Endodermal cell (in vitro differentiated cells): Measurements from ENCODE around the gene PRSS33. TPM values are rescaled to one million over a fixed set of nuclear protein-coding genes. Genes with fewer than 3 reads are reported as not detected.
A peak's percentile ranks its signal among the peaks of the same experiment; 100 is the strongest.

ENCODE experiments used
- DNase-seq: peaks from one replicate; pipeline ENCODE4 v3.0.0-alpha.2; 2017
- H3K27ac ChIP-seq: 2 replicates; pipeline ENCODE4 v1.5.1; 2013; ENCODE audit warnings: mild to moderate bottlenecking, low read depth, low read length, moderate library complexity
- H3K27me3 ChIP-seq: 2 replicates; pipeline ENCODE4 v1.6.1; 2013; ENCODE audit warnings: mild to moderate bottlenecking, low read length, moderate library complexity; ENCODE audit not compliant: insufficient read depth, control insufficient read depth, poor library complexity, severe bottlenecking
- H3K36me3 ChIP-seq: 2 replicates; pipeline ENCODE4 v1.7.0; 2013; ENCODE audit warnings: mild to moderate bottlenecking, low read length, moderate library complexity; ENCODE audit not compliant: control insufficient read depth, insufficient read depth
- H3K4me1 ChIP-seq: one replicate; pipeline ENCODE4 v1.7.0; 2013; ENCODE audit warnings: low read length; ENCODE audit not compliant: control insufficient read depth, insufficient read depth
- H3K4me3 ChIP-seq: 2 replicates; pipeline ENCODE4 v1.5.1; 2013; ENCODE audit warnings: mild to moderate bottlenecking, low read length, moderate library complexity
- H3K9ac ChIP-seq: 2 replicates; pipeline ENCODE4 v1.6.1; 2013; ENCODE audit warnings: mild to moderate bottlenecking, low read length, moderate library complexity; ENCODE audit not compliant: poor library complexity, severe bottlenecking; ENCODE audit errors: extremely low read depth
- H3K9me3 ChIP-seq: 2 replicates; pipeline ENCODE4 v1.6.1; 2013; ENCODE audit warnings: mild to moderate bottlenecking, low read length, moderate library complexity; ENCODE audit not compliant: control insufficient read depth
- H3K27ac Mint-ChIP-seq: 2 replicates; pipeline ENCODE4 v1.8.0; 2020; ENCODE audit warnings: mixed read lengths
- H3K27me3 Mint-ChIP-seq: 2 replicates; pipeline ENCODE4 v1.8.0; 2021; ENCODE audit warnings: mild to moderate bottlenecking, mixed read lengths; ENCODE audit not compliant: insufficient read depth
- H3K36me3 Mint-ChIP-seq: 2 replicates; pipeline ENCODE4 v1.8.0; 2020; ENCODE audit warnings: low read depth, mixed read lengths
- H3K4me1 Mint-ChIP-seq: 2 replicates; pipeline ENCODE4 v1.8.0; 2020; ENCODE audit warnings: mixed read lengths
- H3K4me3 Mint-ChIP-seq: 2 replicates; pipeline ENCODE4 v1.8.0; 2020; ENCODE audit warnings: mild to moderate bottlenecking, moderate library complexity, mixed read lengths
- H3K9me3 Mint-ChIP-seq: 2 replicates; pipeline ENCODE4 v1.8.0; 2020; ENCODE audit warnings: mild to moderate bottlenecking, mixed read lengths
- WGBS, 2 experiments: methylation state at CpG; one replicate each; pipeline versions ENCODE4 v1.1.5 to v1.1.7; 2013; ENCODE audit warnings: missing lambda C conversion rate in 2 of 2, mixed read lengths in 1 of 2; ENCODE audit not compliant: insufficient coverage in 1 of 2, insufficient read length in 1 of 2; 5-methylcytosine and 5-hydroxymethylcytosine counted together
- total RNA-seq, 2 donors: library from RNA; stranded (reverse); fragmentation: NEBNext Ultra II Directional in 1 of 2; extraction: Animal tissue kit (Norgen Biotek cat#: 25700) in 1 of 2; gene quantifications; 2 replicates in 1 of 2; 3 replicates in 1 of 2; pipeline ENCODE4 v1.2.1, GENCODE V29; 2021
- TF ChIP-seq, protein P1 (sequence below): fragments of 200-600 bp; sonication (generic); conservative IDR thresholded peaks from 2 replicates; pipeline ENCODE4 v1.5.0; 2021; ENCODE audit warnings: antibody characterized with exemption, mild to moderate bottlenecking

Gene PRSS33
- total RNA-seq, 2 donors from 2014 or later, result 0.35 TPM; not detected in 1

DNA sequence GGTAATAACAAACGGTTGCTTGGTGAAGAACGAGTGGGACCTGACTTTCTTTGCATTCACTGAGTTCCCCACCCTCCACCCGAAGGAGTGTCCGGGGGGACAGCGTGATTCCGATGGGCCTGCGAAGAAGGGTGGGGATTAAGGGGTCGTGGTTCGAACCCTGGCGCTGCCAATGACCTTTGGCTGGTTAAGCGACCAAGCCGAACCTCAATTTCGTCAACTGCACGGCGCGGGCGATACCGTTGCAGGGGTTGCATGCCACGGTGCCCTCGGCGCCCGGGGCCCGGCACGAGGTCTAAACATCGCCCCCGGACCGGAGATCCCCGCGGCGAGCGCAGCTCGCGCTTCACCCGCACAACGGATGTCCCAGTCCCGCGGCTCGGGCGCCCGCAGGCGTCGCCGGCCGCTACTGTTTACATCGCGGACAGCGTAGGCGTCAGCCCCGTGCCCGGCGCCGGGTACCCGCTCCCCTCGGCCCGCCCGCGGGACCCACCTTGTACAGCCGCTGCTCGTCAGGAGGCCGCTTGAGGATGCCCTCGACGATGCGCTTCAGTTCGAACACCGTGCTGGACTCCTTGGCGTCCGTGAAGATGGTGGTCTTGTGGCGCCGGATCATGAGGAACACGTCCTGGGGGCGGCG is 10.7 kb downstream of the PRSS33 start:
- DNase-seq, result no peak
- Mint-ChIP-seq H3K27ac (peak overlapping the region; percentile 96), H3K36me3 (peaks cover 33% of the 10 kb centered on the region), H3K9me3 (no peaks in the 10 kb centered on the region), H3K27me3 (no peaks in the 10 kb centered on the region), H3K4me3 (peak overlapping the region; percentile 95), H3K4me1 (peaks cover 15% of the 10 kb centered on the region)
- peaks cover 33% of the 10 kb centered on the region for H3K36me3 ChIP-seq
- WGBS, 2 experiments, result 0 to 1% methylated on average over 40 to 72 of the region's 72 CpGs
- TF ChIP-seq, protein P1, sequence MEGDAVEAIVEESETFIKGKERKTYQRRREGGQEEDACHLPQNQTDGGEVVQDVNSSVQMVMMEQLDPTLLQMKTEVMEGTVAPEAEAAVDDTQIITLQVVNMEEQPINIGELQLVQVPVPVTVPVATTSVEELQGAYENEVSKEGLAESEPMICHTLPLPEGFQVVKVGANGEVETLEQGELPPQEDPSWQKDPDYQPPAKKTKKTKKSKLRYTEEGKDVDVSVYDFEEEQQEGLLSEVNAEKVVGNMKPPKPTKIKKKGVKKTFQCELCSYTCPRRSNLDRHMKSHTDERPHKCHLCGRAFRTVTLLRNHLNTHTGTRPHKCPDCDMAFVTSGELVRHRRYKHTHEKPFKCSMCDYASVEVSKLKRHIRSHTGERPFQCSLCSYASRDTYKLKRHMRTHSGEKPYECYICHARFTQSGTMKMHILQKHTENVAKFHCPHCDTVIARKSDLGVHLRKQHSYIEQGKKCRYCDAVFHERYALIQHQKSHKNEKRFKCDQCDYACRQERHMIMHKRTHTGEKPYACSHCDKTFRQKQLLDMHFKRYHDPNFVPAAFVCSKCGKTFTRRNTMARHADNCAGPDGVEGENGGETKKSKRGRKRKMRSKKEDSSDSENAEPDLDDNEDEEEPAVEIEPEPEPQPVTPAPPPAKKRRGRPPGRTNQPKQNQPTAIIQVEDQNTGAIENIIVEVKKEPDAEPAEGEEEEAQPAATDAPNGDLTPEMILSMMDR, result no peak
- peak overlapping the region; percentile 87 for H3K9ac ChIP-seq
- peak overlapping the region; percentile 99 for H3K4me3 ChIP-seq
- peak overlapping the region; percentile 46 for H3K27ac ChIP-seq
- no peaks in the 10 kb centered on the region for H3K27me3 ChIP-seq
- no peaks in the 10 kb centered on the region for H3K4me1 ChIP-seq
- H3K9me3 ChIP-seq, result no peaks in the 10 kb centered on the region

DNA sequence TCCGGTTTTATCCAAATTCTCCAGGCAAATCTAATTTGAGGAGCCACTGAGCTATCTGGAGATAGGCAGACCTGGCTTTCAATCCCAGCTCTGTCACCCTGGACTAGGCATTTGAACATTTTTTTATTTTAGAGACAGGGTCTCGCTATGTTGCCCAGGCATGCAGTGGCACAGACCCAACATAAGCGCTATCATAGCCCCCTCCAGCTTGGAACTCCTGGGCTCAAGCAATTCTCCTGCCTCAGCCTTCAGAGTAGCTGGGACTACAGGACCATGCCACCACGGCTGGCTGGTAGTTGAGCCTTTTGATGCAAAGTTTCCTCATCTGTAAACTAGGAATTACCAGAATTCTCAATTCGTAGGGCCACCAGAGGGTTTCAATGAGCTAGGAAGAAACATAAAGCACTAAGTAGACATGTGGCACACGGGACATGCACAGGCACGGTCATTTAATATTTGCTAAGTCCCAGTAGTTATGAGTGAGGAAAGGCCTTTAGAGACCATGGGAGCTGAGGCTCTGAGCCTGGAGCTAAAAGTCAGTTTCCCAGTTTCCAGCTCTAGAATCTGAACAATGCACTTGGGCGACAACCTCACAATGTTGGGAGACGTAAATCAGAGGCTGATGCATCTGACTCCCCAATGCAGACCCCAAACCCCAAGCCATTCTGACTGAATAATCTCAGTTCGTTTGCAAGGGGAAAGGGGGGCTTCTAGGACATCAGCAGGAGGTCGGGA is 11.4 kb downstream of the PRSS33 start:
- TF ChIP-seq, protein P1, result no peak
- peaks cover 40% of the 10 kb centered on the region for H3K36me3 Mint-ChIP-seq
- no peaks in the 10 kb centered on the region for H3K27me3 Mint-ChIP-seq

DNA sequence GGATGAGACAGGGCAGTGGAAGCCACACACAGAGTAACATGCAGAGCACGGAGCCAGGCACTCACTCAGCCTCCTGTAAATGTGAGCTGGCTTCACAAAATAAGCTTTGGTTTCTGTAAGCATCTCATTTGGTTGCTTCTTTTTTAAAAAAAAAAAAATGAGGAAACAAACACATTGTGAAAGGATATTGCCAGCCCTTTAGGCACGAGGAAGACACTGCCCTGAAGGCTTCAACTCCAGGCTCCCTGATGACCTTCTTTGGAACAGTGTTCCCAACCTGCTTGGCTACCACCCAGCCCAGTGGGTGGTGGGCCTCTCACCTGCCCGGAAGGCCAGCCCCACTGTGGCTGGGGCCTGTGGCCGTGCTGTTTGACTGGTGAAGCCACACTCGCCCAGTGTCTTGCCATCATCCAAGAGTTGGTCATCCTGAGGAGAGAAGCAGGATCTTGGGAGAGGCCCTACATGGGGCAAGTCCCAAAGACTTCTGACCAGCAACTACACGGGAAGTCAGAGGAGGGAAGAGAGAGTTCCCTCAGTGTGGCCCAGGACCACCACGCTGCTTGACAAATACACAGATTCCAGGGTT is 12.1 kb downstream of the PRSS33 start:
- peak overlapping the region; percentile 99 for H3K4me3 ChIP-seq
- H3K9me3 Mint-ChIP-seq, result no peaks in the 10 kb centered on the region
- WGBS, 2 experiments, result 91 to 96% methylated on average over 4 to 7 of the region's 7 CpGs
- H3K4me3 Mint-ChIP-seq, result peak overlapping the region; percentile 95
- H3K27ac Mint-ChIP-seq, result peak overlapping the region; percentile 61
- H3K9ac ChIP-seq, result no peak overlapping the region
- DNase-seq, result no peak
- TF ChIP-seq, protein P1, result no peak
- peaks cover 46% of the 10 kb centered on the region for H3K36me3 Mint-ChIP-seq
- no peaks in the 10 kb centered on the region for H3K9me3 ChIP-seq
- no peaks in the 10 kb centered on the region for H3K27me3 Mint-ChIP-seq
- peaks cover 11% of the 10 kb centered on the region for H3K4me1 Mint-ChIP-seq
- peaks cover 47% of the 10 kb centered on the region for H3K36me3 ChIP-seq
- no peak overlapping the region for H3K27ac ChIP-seq
- H3K27me3 ChIP-seq, result no peaks in the 10 kb centered on the region
- no peaks in the 10 kb centered on the region for H3K4me1 ChIP-seq

More for the DNA sequence above, 11.4 kb downstream of the PRSS33 start:
- no peak for DNase-seq
- Histone ChIP-seq H3K9me3 (no peaks in the 10 kb centered on the region), H3K4me1 (no peaks in the 10 kb centered on the region), H3K4me3 (peak overlapping the region; percentile 99), H3K27ac (no peak overlapping the region), H3K36me3 (peaks cover 39% of the 10 kb centered on the region), H3K27me3 (no peaks in the 10 kb centered on the region), H3K9ac (peak overlapping the region; percentile 87)
- no peaks in the 10 kb centered on the region for H3K9me3 Mint-ChIP-seq
- H3K4me1 Mint-ChIP-seq, result peaks cover 15% of the 10 kb centered on the region
- whole genome bisulfite sequencing, 2 experiments, result 60 to 63% methylated on average over 11 of the region's 11 CpGs
- peak overlapping the region; percentile 95 for H3K4me3 Mint-ChIP-seq
- peak overlapping the region; percentile 96 for H3K27ac Mint-ChIP-seq
